ENCODE data around the gene ADGRD1.

DNA sequence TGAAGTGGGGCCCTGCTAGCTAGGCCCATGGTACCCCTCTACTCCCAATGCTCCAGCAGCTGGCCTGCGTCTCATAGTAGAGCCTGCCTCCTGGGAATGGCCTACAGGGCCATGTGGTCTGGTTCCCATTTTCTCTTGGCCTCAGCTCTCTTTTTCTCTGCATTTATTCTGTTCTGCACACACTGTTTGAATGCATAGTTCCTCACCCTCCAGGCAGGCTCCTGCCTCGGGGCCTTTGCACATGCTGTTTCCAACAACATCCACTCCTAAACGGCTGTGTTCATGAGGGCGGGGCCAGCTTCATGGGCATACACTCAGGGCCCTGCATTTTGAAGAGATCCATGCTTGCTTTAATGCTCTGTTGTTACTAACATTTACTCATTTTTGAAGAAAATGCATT, 204.0 kb downstream of the ADGRD1 start:
- TF ChIP-seq, protein P1, sequence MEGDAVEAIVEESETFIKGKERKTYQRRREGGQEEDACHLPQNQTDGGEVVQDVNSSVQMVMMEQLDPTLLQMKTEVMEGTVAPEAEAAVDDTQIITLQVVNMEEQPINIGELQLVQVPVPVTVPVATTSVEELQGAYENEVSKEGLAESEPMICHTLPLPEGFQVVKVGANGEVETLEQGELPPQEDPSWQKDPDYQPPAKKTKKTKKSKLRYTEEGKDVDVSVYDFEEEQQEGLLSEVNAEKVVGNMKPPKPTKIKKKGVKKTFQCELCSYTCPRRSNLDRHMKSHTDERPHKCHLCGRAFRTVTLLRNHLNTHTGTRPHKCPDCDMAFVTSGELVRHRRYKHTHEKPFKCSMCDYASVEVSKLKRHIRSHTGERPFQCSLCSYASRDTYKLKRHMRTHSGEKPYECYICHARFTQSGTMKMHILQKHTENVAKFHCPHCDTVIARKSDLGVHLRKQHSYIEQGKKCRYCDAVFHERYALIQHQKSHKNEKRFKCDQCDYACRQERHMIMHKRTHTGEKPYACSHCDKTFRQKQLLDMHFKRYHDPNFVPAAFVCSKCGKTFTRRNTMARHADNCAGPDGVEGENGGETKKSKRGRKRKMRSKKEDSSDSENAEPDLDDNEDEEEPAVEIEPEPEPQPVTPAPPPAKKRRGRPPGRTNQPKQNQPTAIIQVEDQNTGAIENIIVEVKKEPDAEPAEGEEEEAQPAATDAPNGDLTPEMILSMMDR (IDR thresholded peaks at IDR 0.05): no peak
- TF ChIP-seq POLR2AphosphoS5 (IDR thresholded peaks at IDR 0.05; ENCODE audit: insufficient read depth in 1 of 2, low read depth in 1 of 2): no peak

All from vagina (tissue), 2 donors.